Omental fat pad (tissue), 4 donors: ENCODE measurements around the gene TTC31. TPM values are rescaled to one million over a fixed set of nuclear protein-coding genes. Genes with fewer than 3 reads are reported as not detected.
A peak's percentile ranks its signal among the peaks of the same experiment; 100 is the strongest.
"Not testable (repeated sequence)": the region's sequence is repeated elsewhere in the genome, so short reads cannot be mapped to it uniquely, and the experiment has no call there.

ENCODE experiments used
- ATAC-seq: fragments of 150-250 bp; one replicate; pipeline ENCODE4 v1.9.1; 2016; ENCODE audit warnings: mild to moderate bottlenecking, moderate library complexity; ENCODE audit not compliant: low FRiP score
- DNase-seq: peaks from one replicate; pipeline ENCODE4 v3.0.0-alpha.2; 2019; ENCODE audit warnings: low spot score
- total RNA-seq, 4 donors: library from RNA; depleted of rRNA; stranded (reverse); fragments of >200 nt; gene quantifications; one replicate each; pipeline ENCODE4 v1.1.0, GENCODE V29; 2016
- TF ChIP-seq, protein P1 (sequence below), 3 donors: fragments of 450-650 bp; IDR thresholded peaks; one replicate each; pipeline ENCODE4 v1.5.1; 2016 to 2017; ENCODE audit warnings: antibody characterized with exemption in 3 of 3, mild to moderate bottlenecking in 3 of 3, moderate library complexity in 2 of 3

TTC31 gene
- total RNA-seq, 4 donors from 2014 or later = 16.8 to 25.7 (median 22.1) TPM

DNA sequence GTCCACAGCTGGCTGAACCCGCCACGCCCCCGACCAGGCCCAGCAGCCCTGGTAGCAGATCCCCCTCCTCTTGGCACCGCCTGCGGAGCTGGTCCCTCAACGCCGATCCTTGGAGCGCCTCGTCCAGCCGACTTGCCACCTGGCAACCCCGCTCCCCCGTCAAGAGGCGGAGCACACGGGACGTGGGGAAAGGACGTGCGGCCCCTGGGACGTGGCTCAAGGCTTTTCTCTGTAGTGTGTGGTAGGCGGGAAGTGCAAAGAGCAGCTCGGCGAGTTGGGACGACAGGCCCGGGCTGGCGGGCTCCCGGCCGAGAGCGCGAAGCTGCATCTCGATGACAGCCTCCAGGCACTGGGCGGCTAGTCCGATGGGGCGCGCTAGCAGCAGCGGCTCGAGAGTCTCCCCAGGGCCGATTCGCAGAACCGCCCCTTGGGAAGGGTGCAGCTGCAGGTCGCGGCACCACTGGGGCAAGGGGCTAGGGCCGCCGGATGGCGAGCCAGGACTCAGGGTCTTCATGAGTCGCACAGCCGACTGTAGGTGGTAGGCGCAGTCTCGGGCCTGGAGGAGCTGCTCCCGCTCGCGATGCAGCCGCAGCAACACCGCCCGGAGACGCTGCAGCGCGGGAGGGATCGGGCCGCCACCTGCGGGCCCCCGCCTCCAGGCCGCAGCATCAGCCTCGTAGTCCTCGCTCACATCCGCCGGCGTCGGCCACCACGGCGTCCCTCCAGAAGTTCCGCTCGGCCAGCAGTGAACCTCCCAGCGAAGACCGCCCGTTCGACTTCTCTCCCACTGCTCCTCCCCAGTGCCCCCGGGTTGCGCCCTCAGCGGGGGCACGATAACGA, 700 bp upstream of the TTC31 start:
- ATAC-seq = peak; percentile 66
- no peak for DNase-seq
- TF ChIP-seq, protein P1, sequence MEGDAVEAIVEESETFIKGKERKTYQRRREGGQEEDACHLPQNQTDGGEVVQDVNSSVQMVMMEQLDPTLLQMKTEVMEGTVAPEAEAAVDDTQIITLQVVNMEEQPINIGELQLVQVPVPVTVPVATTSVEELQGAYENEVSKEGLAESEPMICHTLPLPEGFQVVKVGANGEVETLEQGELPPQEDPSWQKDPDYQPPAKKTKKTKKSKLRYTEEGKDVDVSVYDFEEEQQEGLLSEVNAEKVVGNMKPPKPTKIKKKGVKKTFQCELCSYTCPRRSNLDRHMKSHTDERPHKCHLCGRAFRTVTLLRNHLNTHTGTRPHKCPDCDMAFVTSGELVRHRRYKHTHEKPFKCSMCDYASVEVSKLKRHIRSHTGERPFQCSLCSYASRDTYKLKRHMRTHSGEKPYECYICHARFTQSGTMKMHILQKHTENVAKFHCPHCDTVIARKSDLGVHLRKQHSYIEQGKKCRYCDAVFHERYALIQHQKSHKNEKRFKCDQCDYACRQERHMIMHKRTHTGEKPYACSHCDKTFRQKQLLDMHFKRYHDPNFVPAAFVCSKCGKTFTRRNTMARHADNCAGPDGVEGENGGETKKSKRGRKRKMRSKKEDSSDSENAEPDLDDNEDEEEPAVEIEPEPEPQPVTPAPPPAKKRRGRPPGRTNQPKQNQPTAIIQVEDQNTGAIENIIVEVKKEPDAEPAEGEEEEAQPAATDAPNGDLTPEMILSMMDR (IDR thresholded peaks at IDR 0.05) = no peak

DNA sequence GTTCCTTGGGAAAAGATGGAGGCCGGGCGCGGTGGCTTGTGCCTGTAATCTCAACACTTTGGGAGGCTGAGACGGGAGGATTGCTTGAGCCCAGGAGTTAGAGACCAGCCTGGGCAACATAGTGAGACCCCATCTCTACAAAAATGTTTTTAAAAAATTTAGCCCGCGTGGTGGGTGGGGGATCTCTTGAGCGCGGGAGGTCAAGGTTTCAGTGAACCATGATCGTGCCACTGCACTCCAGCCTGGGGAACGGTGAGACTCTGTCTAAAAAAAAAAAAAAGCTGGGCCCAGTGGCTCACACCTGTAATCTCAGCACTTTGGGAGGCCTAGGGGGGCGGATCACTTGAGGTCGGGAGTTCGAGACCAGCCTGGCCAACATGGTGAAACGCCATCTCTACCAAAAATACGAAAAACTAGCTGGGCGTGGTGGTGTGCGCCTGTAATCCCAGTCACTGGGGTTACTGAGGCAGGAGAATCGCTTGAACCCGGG, 839 bp downstream of the TTC31 start:
- ATAC-seq, DNase-seq: not testable (repeated sequence)

DNA sequence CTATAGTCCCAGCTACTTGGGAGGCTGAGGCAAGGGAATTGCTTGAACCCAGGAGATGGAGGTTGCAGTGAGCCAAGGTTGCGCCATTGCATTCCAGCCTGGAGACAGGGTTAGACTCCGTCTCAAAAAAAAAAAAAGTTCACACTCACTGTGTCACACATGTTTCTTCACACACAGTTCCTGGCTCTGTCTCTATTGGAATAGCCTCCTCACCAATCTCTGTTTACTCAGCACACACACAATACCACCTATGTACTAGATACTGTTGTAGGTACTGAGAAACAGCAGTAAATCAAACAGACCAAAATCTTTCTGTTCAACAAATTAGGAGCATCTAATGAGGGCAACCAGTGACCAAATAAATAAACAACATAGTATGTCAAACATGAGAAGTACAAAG, 3.3 kb downstream of the TTC31 start:
- TF ChIP-seq, protein P1 (IDR thresholded peaks at IDR 0.05) = no peak
- ATAC-seq (no peak), DNase-seq (no peak)

DNA sequence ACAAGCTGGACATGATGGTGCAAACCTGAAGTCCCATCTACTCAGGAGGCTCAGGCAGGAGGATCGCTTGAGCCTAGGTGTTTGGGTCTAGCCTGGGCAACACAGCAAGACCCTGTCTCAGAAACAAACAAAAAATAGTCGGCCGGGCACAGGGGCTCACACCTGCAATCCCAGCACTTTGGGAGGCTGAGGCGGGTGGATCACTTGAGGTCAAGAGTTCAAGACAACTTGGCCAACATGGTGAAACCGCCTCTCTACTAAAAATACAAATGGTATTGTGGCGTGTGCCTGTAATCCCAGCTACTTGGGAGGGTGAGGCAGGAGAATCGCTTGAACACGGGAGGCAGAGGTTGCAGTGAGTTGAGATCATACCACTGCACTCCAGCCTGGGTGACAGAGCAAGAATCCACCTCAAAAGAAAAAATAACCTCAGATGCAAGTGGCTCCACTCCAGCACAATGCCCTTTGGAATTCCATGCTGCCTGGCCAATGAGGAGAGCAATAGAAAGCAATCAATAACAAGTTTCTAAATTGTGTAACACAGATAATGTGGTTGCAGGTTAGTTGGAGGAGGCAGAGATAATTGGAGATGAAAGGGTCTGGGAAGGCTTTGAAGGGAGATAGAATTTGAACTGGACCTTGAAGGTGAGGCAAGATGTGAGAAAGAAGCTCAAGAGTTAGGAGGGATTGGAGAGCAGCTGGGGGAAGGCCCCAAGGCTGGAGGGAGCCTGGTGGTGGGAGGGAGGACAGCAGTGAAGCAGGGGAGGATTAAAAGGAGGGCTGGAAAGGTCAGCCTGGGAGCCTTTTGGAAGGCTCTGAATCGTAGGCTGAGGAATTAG, 6.0 kb downstream of the TTC31 start:
- TF ChIP-seq, protein P1 (IDR thresholded peaks at IDR 0.05) = no peak
- ATAC-seq = no peak
- DNase-seq = no peak

DNA sequence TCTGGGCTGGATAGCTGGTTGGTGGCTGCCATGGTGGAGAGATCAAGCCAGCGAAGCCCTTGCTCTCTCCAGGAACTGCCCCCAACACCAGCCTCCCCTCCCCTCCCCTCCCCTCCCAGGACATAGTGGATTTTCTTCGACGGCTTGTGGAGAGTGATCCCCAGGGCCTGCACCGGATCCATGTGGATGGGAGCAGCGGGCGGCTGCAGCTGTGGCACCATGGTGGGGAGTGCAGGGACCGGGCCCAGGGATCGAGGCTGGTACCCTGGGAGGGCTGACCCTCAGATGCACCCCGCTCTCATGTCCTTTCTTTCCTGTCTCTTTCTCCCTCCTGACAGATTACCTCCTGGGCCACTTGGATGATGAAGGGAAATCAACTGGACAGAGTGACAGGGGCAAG, 7.0 kb downstream of the TTC31 start:
- ATAC-seq = no peak
- TF ChIP-seq, protein P1 (IDR thresholded peaks at IDR 0.05) = no peak
- DNase-seq = no peak

DNA sequence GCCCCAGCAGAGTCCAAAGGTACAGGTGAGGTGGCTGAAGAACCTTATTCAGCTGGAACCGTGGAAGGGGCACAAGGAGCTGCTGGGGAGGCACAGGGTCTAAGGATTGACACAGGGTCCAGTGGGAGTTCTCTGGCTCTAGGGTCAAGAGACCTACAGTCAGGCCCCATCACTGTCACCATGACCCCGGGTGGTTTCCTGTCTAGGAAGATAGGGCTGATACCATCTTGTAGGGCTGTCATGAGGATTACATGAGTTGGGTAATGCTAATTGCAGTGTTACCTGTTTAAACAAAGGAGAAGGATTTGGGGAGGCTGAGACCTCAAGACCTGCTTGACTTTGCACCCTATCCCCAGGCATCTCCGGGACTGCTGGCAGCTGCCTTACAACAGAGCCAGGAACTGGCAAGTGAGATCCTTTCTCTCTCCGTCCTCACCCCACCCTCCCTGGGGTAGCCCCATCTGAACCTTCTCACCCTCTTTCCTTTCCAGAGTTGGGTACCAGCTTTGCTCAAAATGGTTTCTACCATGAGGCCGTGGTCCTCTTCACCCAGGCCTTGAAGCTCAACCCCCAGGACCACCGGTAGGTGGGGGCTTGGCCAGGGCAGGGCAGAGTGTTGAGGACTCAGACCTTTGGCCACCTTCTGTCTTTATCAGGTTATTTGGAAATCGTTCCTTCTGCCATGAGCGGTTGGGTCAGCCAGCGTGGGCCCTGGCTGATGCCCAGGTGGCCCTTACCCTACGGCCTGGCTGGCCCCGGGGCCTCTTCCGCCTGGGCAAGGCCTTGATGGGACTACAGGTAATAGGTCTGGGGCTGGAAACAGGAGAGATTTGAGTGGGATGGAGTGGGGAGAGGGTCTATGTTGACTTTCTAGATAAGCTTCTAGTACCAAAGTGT, 9.0 kb downstream of the TTC31 start:
- TF ChIP-seq, protein P1 (IDR thresholded peaks at IDR 0.05) = no peak
- DNase-seq = no peak
- peak; percentile 25 for ATAC-seq
